Testis (tissue), 2 donors: ENCODE data around the gene SLC39A7.

ENCODE experiments used
- CTCF ChIP-seq, 3 experiments: fragments of 450-650 bp in 2 of 3; fragments of 200-600 bp in 1 of 3; sonication (generic) in 1 of 3; IDR thresholded peaks; one replicate each; pipeline ENCODE4 v1.5.1; 2016 to 2019; ENCODE audit warnings: antibody characterized with exemption in 3 of 3, mild to moderate bottlenecking in 2 of 3, moderate library complexity in 1 of 3
- POLR2A ChIP-seq: fragments of 450-650 bp; IDR thresholded peaks from one replicate; pipeline ENCODE4 v1.6.1; 2017; ENCODE audit warnings: antibody characterized with exemption, mild to moderate bottlenecking, moderate library complexity

- TF ChIP-seq CTCF (IDR thresholded peaks at IDR 0.05) (no peak), POLR2A (no peak)
Observed at GRCh38 chr6:33204165-33204414, 3.4 kb downstream of the SLC39A7 start.
